GM12874 (cell line): Measurements from ENCODE around the gene ALOX12B.

Experiments
- CTCF ChIP-seq: IDR thresholded peaks from 2 replicates; pipeline ENCODE4 v1.5.1; 2011; ENCODE audit warnings: low read depth, mild to moderate bottlenecking, control low read depth, low read length, moderate library complexity; ENCODE audit not compliant: insufficient read depth

Gene ALOX12B

GRCh38 chr17:8079291-8080207, 8.0 kb downstream of the ALOX12B start:
- peak; percentile 96 for TF ChIP-seq CTCF

GRCh38 chr17:8076502-8077266, 10.8 kb downstream of the ALOX12B start:
- TF ChIP-seq CTCF: no peak

GRCh38 chr17:8075574-8076342, 11.8 kb downstream of the ALOX12B start:
- no peak for TF ChIP-seq CTCF

GRCh38 chr17:8075081-8075480, 12.4 kb downstream of the ALOX12B start:
- no peak for TF ChIP-seq CTCF

DNA sequence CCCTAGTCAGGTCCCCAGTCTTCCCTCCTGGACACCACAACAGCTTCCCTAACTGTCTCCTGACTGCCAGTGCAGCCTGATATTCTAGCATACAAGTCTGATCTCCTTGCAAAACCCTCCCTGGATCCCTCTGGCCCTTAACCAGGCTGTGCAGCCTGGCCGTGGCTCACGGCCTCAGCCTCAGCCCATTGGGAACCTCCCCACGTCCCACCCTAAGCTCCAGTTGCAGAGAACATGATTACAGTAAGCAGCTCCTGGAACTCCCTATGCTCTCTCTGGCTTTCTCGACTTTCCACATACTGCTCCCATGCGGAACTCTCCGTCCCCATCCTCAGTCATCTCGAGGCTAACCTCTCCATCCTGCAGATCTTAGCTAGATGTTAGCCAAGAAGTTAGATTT, 13.0 kb downstream of the ALOX12B start:
- no peak for TF ChIP-seq CTCF

DNA sequence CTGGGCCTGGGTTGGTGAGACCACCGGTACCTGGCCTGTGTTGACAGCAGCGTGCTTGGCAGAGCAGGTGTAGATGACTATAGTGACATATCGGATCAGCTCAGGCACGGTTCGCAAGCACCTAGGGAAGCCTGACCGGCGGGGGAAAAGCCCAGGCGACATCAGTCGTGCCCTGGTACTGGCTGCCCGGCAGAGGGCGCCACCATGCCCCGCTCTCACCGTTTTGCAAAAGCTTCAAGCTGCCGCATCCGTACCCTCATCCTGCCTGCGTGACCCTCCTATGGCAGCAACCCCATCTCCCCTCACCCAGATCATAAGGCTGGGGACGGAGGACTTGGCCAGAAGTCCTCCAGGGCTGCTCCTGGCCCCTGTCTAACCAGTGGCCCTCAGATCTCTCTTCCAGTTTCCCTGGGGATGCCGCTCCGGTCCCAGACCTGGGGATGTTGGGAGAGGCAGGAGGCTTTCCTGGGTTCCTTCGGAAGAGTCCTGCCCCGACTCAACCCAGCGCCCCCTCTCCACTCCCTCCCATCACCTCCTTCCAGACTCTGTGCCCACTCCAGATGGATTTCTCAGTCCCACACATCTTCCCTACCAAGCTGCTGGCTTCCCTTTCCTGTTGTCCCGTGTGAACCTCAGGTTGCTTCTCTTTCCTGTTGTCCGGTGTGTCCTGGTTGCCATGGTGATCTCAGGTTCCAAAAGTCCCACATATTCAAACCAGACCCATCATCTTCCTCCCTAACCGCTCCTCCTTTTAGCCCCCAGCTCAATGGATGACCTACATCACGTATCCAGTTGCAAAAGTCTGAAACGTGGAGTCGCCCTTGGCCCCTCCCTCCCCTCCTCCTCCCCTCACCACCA, 13.7 kb downstream of the ALOX12B start:
- peak; percentile 99 for TF ChIP-seq CTCF
